Astrocyte (in vitro differentiated cells and primary cell): Measurements from ENCODE around the gene SS18. TPM values are rescaled to one million over a fixed set of nuclear protein-coding genes. Genes with fewer than 3 reads are reported as not detected.

Source experiments
- DNase-seq: peaks from one replicate; pipeline ENCODE4 v3.0.0-alpha.2; 2010; ENCODE audit warnings: low read depth
- FAIRE-seq: peaks from 2 replicates; lab custom pipeline; 2011; peaks lifted over from hg19 to GRCh38; lab: Jason Lieb, UNC
- H2AFZ ChIP-seq: 2 replicates; pipeline ENCODE4 v1.6.0; 2012; ENCODE audit warnings: low read depth, low read length, inconsistent platforms
- H3K27ac ChIP-seq: 2 replicates; pipeline ENCODE4 v1.5.1; 2011; ENCODE audit warnings: low read depth, low read length, inconsistent platforms
- H3K27me3 ChIP-seq: 2 replicates; pipeline ENCODE4 v1.6.0; 2011; ENCODE audit warnings: low read length, inconsistent platforms; ENCODE audit not compliant: insufficient read depth
- H3K36me3 ChIP-seq: 2 replicates; pipeline ENCODE4 v1.5.1; 2011; ENCODE audit warnings: low read length, inconsistent platforms; ENCODE audit not compliant: insufficient read depth
- H3K4me1 ChIP-seq: 2 replicates; pipeline ENCODE4 v1.5.1; 2011; ENCODE audit warnings: low read length, inconsistent platforms; ENCODE audit not compliant: insufficient read depth
- H3K4me2 ChIP-seq: 2 replicates; pipeline ENCODE4 v1.6.0; 2012; ENCODE audit warnings: low read length, inconsistent platforms
- H3K4me3 ChIP-seq: 2 replicates; pipeline ENCODE4 v1.5.1; 2011; ENCODE audit warnings: low read depth, mild to moderate bottlenecking, low read length, inconsistent platforms; ENCODE audit not compliant: insufficient read depth
- H3K79me2 ChIP-seq: 2 replicates; pipeline ENCODE4 v1.6.0; 2012; ENCODE audit warnings: mild to moderate bottlenecking, low read length, inconsistent platforms; ENCODE audit not compliant: insufficient read depth
- H3K9ac ChIP-seq: 2 replicates; pipeline ENCODE4 v1.6.0; 2012; ENCODE audit warnings: mild to moderate bottlenecking, low read length, inconsistent platforms
- H3K9me3 ChIP-seq: 2 replicates; pipeline ENCODE4 v1.5.1; 2012; ENCODE audit warnings: low read depth, mild to moderate bottlenecking, low read length, inconsistent platforms; ENCODE audit not compliant: insufficient read depth
- H4K20me1 ChIP-seq: 2 replicates; pipeline ENCODE4 v1.6.0; 2012; ENCODE audit warnings: low read length, inconsistent platforms; ENCODE audit not compliant: insufficient read depth
- H3K27ac Mint-ChIP-seq: one replicate; pipeline ENCODE4 v1.8.0; 2021; ENCODE audit warnings: mild to moderate bottlenecking, mixed read lengths; ENCODE audit not compliant: unreplicated experiment
- H3K27me3 Mint-ChIP-seq: one replicate; pipeline ENCODE4 v1.8.0; 2021; ENCODE audit warnings: low read depth, mixed read lengths; ENCODE audit not compliant: unreplicated experiment
- H3K36me3 Mint-ChIP-seq: one replicate; pipeline ENCODE4 v1.8.0; 2021; ENCODE audit warnings: low read depth, mixed read lengths; ENCODE audit not compliant: unreplicated experiment
- H3K4me1 Mint-ChIP-seq: one replicate; pipeline ENCODE4 v1.8.0; 2021; ENCODE audit warnings: low read depth, mixed read lengths; ENCODE audit not compliant: unreplicated experiment
- H3K4me3 Mint-ChIP-seq: one replicate; pipeline ENCODE4 v1.8.0; 2021; ENCODE audit warnings: mild to moderate bottlenecking, moderate library complexity, mixed read lengths; ENCODE audit not compliant: unreplicated experiment
- H3K9me3 Mint-ChIP-seq: one replicate; pipeline ENCODE4 v1.8.0; 2021; ENCODE audit warnings: mild to moderate bottlenecking, mixed read lengths; ENCODE audit not compliant: unreplicated experiment
- CTCF ChIP-seq: IDR thresholded peaks from 2 replicates; pipeline ENCODE4 v1.5.1; 2011; ENCODE audit warnings: low read depth, mild to moderate bottlenecking, inconsistent platforms, low read length, moderate library complexity; ENCODE audit not compliant: insufficient read depth
- EZH2 ChIP-seq: IDR thresholded peaks from 2 replicates; pipeline ENCODE4 v1.6.1; 2012; ENCODE audit warnings: mild to moderate bottlenecking, low read length, inconsistent platforms; ENCODE audit not compliant: insufficient read depth
- total RNA-seq: library from RNA; stranded (reverse); gene quantifications from 2 replicates; pipeline ENCODE4 v1.2.1, GENCODE V29; 2021

The SS18 gene
- total RNA-seq, 1 donor from 2014 or later, result 120 TPM

GRCh38 chr18:26104035-26104434 lies 13.6 kb upstream of the SS18 start:
- no peak overlapping the region for H3K4me3 ChIP-seq
- no peak for TF ChIP-seq EZH2
- TF ChIP-seq CTCF, result no peak
- no peaks in the 10 kb centered on the region for H3K36me3 Mint-ChIP-seq

GRCh38 chr18:26103579-26103978 lies 13.2 kb upstream of the SS18 start:
- Histone ChIP-seq H2AFZ (no peak overlapping the region), H3K27ac (no peak overlapping the region), H3K9me3 (no peaks in the 10 kb centered on the region), H3K9ac (no peak overlapping the region), H3K79me2 (no peaks in the 10 kb centered on the region), H3K4me1 (no peaks in the 10 kb centered on the region), H4K20me1 (no peaks in the 10 kb centered on the region), H3K4me3 (no peak overlapping the region), H3K27me3 (no peaks in the 10 kb centered on the region), H3K4me2 (no peak overlapping the region), H3K36me3 (no peaks in the 10 kb centered on the region)
- no peaks in the 10 kb centered on the region for H3K27me3 Mint-ChIP-seq
- no peak overlapping the region for H3K27ac Mint-ChIP-seq
- H3K4me3 Mint-ChIP-seq, result no peak overlapping the region
- H3K9me3 Mint-ChIP-seq, result no peaks in the 10 kb centered on the region
- DNase-seq, result no peak
- no peaks in the 10 kb centered on the region for H3K4me1 Mint-ChIP-seq
- TF ChIP-seq EZH2 (no peak), CTCF (no peak)
- no peak for FAIRE-seq
- H3K36me3 Mint-ChIP-seq, result no peaks in the 10 kb centered on the region

More at GRCh38 chr18:26104035-26104434, 13.6 kb upstream of the SS18 start:
- Histone ChIP-seq H4K20me1 (no peaks in the 10 kb centered on the region), H3K27ac (no peak overlapping the region), H3K4me2 (no peak overlapping the region), H3K9ac (no peak overlapping the region), H3K36me3 (no peaks in the 10 kb centered on the region), H3K27me3 (no peaks in the 10 kb centered on the region), H3K4me1 (no peaks in the 10 kb centered on the region), H3K9me3 (no peaks in the 10 kb centered on the region), H2AFZ (no peak overlapping the region), H3K79me2 (no peaks in the 10 kb centered on the region)
- DNase-seq, result no peak
- Mint-ChIP-seq H3K9me3 (no peaks in the 10 kb centered on the region), H3K4me3 (no peak overlapping the region), H3K4me1 (no peaks in the 10 kb centered on the region), H3K27me3 (no peaks in the 10 kb centered on the region), H3K27ac (no peak overlapping the region)
- no peak for FAIRE-seq

GRCh38 chr18:26097563-26097962 lies 7.2 kb upstream of the SS18 start:
- H3K27ac Mint-ChIP-seq, result no peak overlapping the region

More at GRCh38 chr18:26097563-26097962, 7.2 kb upstream of the SS18 start:
- no peaks in the 10 kb centered on the region for H3K27me3 ChIP-seq
- Mint-ChIP-seq H3K27me3 (no peaks in the 10 kb centered on the region), H3K36me3 (no peaks in the 10 kb centered on the region), H3K4me1 (no peaks in the 10 kb centered on the region), H3K4me3 (no peak overlapping the region), H3K9me3 (peaks cover 2% of the 10 kb centered on the region)
- no peak overlapping the region for H3K4me2 ChIP-seq
- no peaks in the 10 kb centered on the region for H3K9me3 ChIP-seq
- H3K4me1 ChIP-seq, result no peaks in the 10 kb centered on the region
- H2AFZ ChIP-seq, result no peak overlapping the region
- H3K4me3 ChIP-seq, result no peak overlapping the region
- DNase-seq (no peak), FAIRE-seq (no peak)
- no peak overlapping the region for H3K9ac ChIP-seq
- H3K36me3 ChIP-seq, result no peaks in the 10 kb centered on the region
- H3K79me2 ChIP-seq, result no peaks in the 10 kb centered on the region
- no peak overlapping the region for H3K27ac ChIP-seq
- no peaks in the 10 kb centered on the region for H4K20me1 ChIP-seq
- TF ChIP-seq CTCF (no peak), EZH2 (no peak)
